Measurements from ENCODE around the gene RAD18.

Gene RAD18

DNA sequence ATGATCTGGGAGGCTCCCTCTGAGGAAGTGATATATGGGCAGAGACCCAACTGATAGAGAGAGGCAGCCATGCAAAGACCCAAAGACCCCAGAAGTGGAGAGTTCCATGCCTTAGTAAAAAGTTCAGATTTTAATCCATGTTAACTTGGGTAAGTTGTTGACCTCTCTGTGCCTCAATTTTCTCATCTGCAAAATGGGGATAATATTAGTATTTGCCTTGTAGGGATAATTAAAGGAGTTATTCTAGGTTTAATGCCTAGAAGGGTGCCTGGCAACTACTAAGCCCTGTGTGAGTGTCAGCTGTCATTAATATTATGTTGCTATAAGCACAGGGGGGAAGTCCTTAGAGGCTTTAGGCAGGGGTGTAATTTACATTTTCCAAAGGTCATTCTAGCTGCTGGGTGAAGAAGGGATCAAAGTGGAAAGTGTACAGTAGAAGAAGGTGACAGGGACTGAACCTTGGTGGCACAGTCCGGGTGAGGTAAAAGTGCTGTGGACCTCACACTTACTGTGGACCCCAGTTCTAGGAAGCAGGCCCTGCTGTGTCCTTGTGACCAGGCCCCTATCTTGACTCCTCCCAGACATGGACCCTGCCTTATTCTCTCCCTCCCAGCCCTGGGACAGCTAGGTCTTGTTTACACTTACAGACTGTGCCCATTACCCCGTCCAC, 3.0 kb upstream of the RAD18 start:
- Mint-ChIP-seq H3K4me1 (peaks cover 9% of the 10 kb centered on the region), H3K9me3 (no peaks in the 10 kb centered on the region), H3K27ac (no peak overlapping the region), H3K4me3 (no peak overlapping the region), H3K27me3 (peaks cover 5% of the 10 kb centered on the region), H3K36me3 (peaks cover 2% of the 10 kb centered on the region)
- DNase-seq (ENCODE audit: low spot score in 2 of 2) (no peak), ATAC-seq (ENCODE audit: low read depth) (no peak)

DNA sequence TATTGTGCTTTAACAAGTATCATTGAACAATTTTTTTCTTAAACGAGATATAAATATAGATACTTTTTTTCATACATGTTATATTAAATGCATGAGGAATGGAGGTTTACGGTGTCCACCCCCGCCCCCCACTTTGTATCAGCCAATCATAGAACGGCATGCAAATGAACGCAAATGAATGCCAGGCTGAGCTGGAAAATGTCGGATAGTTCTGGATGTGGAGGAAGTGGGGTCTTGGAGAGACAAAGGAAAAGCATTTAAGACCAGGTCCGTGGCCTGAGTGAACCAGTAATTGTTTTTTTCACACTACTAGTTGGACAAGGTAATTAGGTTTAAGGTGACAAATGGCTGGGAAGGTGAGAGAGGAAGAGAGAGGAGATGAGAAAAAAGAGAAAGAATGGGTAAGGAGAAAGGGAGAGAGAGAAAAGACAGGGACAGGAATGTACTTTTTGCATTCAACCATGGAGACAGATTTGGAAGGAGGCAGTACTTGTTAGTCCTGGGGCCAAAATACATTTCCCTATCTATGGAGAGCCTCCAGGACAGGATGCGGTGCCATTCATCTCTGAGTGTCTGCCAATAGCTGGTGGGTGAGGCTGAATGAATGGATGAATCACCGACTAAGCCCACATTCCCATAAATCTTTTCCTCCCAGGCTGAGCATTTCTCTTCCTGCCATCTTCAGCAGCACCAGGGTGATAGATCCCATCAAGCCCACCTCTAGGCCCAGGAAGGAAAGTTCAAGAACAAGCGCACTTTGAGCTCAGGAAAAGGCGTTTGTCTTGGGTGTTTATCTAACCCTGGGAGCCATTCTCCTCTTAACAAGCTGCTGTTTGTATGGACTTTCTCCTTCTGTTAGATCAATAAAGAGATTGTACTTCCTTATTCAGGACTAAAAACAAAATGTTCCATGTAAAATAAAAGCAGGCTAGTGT, 1.4 kb upstream of the RAD18 start:
- H3K36me3 Mint-ChIP-seq = peaks cover 2% of the 10 kb centered on the region
- DNase-seq (ENCODE audit: low spot score in 2 of 2) = no peak
- peak overlapping the region; percentile 71 for H3K4me3 Mint-ChIP-seq

DNA sequence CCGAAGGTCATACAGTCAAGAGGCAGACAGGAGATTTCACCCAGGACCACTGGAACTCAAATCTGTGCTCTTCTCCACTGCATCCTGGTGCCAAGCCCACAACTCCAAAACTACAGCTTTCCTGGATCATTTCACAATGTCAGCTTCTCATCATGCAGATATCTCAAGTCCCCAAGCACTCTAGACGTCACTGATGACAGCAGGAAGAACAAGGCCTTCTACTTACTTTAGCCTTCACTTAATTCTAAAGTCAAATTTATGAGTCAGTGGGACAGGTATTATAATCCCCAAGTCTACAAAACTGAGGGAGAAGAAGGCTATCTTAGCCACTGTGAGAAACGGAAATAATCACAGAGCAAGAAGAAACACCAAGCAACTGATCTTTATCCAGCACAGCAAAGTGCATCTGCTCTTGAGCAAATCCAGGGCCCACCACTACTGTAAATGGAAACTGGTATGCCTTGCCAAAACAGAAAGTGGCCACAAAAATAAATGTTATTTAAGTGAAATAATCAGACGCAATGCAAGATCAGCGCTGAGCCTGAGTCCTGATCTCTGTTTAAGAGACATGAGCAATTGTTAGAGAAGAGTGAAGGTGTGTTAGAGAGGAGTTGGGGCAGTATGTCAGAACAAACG, 928 bp downstream of the RAD18 start:
- Mint-ChIP-seq H3K27ac (peak overlapping the region; percentile 97), H3K4me3 (peak overlapping the region; percentile 90), H3K9me3 (no peaks in the 10 kb centered on the region), H3K36me3 (peaks cover 2% of the 10 kb centered on the region), H3K27me3 (peaks cover under 1% of the 10 kb centered on the region), H3K4me1 (peaks cover 13% of the 10 kb centered on the region)
- ATAC-seq (ENCODE audit: low read depth) (no peak), DNase-seq (ENCODE audit: low spot score in 2 of 2) (no peak)

More for the DNA sequence above, 1.4 kb upstream of the RAD18 start:
- Mint-ChIP-seq H3K9me3 (no peaks in the 10 kb centered on the region), H3K27ac (peak overlapping the region; percentile 97), H3K27me3 (peaks cover 4% of the 10 kb centered on the region), H3K4me1 (peaks cover 12% of the 10 kb centered on the region)
- no peak for ATAC-seq (ENCODE audit: low read depth)

DNA sequence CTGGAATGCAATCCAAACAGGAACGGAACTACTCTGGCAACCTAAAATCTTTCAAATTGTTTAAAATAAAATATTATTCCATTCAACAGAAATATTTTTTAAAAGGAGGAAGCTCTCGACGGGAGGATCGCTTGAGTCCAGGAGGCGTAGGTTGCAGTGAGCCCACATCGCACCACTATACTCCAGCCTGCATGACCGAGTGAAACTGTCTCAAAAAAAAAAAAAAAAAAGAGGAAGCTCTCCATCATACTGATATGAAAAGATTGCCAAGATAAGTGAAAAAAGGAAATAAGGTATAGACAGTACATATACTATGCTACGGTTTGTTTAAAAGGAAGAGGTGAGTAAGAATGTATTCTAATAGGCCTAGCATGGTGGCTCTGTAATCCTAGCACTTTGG, 3.6 kb downstream of the RAD18 start:
- H3K27ac Mint-ChIP-seq = no peak overlapping the region
- DNase-seq (ENCODE audit: low spot score in 2 of 2) (no peak), ATAC-seq (ENCODE audit: low read depth) (peak; percentile 8)
- no peaks in the 10 kb centered on the region for H3K27me3 Mint-ChIP-seq
- no peaks in the 10 kb centered on the region for H3K9me3 Mint-ChIP-seq
- no peak overlapping the region for H3K4me3 Mint-ChIP-seq
- H3K36me3 Mint-ChIP-seq = peaks cover 7% of the 10 kb centered on the region
- peaks cover 21% of the 10 kb centered on the region for H3K4me1 Mint-ChIP-seq

DNA sequence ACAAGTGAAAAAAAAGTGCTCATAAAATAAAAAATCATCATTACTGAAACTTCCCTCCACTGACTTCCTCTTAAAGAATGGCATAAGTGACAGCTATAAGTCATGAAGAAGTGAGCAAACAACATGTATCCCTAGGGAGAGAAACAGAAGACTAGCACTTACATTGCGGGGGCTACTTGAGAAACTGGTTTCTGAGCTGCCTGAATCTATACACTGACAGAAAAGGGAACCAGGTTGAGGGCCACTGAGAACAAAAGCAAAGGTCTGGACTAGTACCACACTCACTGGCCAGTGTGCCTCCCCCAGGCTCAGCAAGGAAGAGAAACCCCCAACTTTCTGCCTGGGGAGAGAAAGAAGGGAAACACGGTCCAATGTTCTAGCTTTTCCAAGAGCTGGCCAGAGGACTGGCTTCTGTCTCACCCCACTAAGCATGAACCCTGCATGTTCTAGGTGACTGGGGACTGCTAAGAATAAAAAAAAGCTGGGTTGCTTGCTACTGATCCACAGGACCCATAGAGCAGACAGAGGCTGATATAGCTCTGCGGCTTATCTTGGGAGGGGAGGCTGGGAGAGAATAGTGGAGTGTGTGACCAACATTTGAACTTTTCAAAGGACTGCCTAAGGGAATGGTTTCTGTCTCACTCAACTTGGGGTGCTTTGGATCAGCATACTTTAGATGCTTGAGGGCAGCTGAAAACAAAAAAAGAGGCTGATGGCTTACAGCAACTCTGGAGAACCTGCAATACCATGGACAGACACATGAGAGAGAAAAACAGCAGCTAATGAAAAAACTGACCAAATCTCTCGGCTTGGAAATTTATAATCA, 8.1 kb downstream of the RAD18 start:
- Mint-ChIP-seq H3K4me1 (peaks cover 18% of the 10 kb centered on the region), H3K27ac (peak overlapping the region; percentile 68), H3K9me3 (no peaks in the 10 kb centered on the region), H3K27me3 (no peaks in the 10 kb centered on the region), H3K4me3 (no peak overlapping the region), H3K36me3 (peaks cover 11% of the 10 kb centered on the region)
- DNase-seq (ENCODE audit: low spot score in 2 of 2) (peak in 1 of 2 donors; percentile 8), ATAC-seq (ENCODE audit: low read depth) (peak; percentile 92)

DNA sequence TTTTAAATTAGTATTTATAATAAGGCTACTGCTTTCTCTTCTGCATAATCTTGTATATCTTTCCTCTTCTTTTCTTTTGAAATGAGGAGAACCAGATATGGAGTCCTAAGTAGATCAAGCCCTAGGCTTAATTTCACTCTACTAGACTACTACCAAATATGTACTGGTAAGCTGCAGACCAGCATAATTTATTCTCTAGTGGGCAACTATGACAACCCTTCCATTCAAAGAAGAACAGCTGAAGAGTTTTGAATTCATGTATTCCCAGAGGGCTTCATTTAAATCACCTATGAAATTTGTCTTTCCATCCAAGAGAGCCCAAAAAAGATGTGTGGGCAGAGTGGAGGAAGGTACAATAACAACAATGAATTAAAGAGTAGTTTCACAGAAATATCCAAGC, 10.0 kb downstream of the RAD18 start:
- Mint-ChIP-seq H3K27me3 (no peaks in the 10 kb centered on the region), H3K4me1 (peaks cover 14% of the 10 kb centered on the region), H3K36me3 (peaks cover 11% of the 10 kb centered on the region), H3K9me3 (no peaks in the 10 kb centered on the region), H3K27ac (no peak overlapping the region), H3K4me3 (no peak overlapping the region)
- no peak for ATAC-seq (ENCODE audit: low read depth)
- no peak for DNase-seq (ENCODE audit: low spot score in 2 of 2)

DNA sequence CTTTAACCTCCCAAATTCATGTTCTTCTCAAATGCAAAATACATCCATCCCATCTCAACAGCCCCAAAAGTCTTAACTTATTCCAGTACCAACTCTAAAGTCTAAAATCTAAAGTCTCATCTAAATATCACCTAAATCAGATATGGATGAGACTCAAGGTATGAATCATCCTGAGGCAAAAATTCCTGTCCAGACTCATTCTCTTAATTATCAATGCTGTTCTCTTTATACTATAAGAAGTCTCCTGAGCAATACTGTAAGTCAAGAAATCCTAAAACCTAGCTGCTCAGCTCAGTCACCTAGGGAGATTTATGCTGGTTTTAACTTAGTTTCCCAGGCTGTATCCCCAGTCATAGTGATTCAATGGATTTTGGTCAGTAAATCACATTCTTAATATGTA, 11.1 kb downstream of the RAD18 start:
- Mint-ChIP-seq H3K27ac (no peak overlapping the region), H3K4me3 (no peak overlapping the region), H3K36me3 (peaks cover 10% of the 10 kb centered on the region), H3K4me1 (peaks cover 14% of the 10 kb centered on the region), H3K9me3 (no peaks in the 10 kb centered on the region), H3K27me3 (no peaks in the 10 kb centered on the region)
- ATAC-seq (ENCODE audit: low read depth) (no peak), DNase-seq (ENCODE audit: low spot score in 2 of 2) (no peak)

DNA sequence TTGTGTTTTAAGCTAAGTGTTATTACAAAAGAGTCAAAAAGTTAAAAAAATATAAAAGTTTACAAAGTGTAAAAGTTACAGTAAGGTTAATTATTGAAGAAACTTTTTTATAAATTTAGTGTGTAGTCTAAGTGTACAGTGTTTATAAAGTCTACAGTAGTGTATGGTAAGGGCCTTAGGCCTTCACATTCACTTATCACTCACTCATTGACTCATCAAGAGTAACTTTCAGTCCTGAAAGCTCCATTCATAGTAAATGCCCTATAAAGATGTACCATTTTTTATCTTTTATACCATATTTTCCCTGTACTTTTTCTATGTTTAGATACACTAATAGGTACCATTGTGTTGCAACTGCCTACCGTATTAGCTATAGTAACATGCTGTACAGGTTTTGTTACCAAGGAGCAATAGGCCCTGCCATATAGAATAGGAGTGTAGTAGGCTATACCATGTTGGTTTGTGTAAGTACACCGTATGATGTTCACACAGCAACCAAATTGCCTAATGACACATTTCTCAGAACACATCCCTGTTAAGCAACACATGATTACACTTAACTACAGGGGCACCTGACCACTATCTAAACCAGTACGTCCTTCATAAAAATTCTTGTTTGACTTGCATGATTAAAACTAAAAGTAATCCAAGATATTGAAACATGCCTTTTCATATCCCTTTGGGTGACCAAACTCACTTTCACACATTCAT, 17.2 kb downstream of the RAD18 start:
- DNase-seq (ENCODE audit: low spot score in 2 of 2) (no peak), ATAC-seq (ENCODE audit: low read depth) (no peak)
- H3K36me3 Mint-ChIP-seq = peaks cover 39% of the 10 kb centered on the region

DNA sequence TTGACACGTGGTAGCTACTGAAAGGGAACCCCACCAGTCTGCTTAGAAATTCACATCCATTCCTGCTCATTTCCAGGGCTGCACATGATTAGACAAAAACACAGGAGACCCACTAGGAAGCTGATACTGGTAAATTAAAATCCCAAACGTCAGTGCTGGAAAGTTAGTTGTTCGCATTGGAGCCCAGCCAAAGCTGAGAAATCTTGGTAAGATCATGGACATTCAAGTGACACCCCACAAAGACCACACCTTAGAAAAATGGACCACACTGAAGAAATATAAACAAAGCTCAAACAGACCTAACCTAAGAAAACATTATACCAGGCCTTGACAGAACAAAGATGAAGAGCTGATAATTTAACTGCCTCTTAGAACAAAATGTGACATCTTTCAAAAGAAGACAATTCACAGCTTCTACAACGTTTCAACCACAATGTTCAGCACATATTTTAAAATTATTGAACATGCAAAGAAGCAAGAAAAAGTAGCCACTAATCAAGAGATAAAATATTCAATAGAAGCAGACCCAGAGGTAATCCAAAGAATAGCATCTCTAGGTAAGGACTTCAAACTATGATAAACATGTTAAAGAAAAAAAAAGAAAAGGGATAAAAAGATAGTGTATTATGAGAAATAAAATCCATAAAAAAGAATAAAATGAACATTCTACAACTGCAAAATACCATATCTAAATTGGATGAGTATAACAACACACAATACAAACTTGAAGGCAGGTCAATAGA, 20.4 kb downstream of the RAD18 start:
- DNase-seq (ENCODE audit: low spot score in 2 of 2) = no peak
- H3K27me3 Mint-ChIP-seq = no peaks in the 10 kb centered on the region
- no peaks in the 10 kb centered on the region for H3K4me1 Mint-ChIP-seq
- ATAC-seq (ENCODE audit: low read depth) = no peak
- H3K9me3 Mint-ChIP-seq = peaks cover 12% of the 10 kb centered on the region
- H3K36me3 Mint-ChIP-seq = peaks cover 46% of the 10 kb centered on the region
- H3K4me3 Mint-ChIP-seq = no peak overlapping the region
- no peak overlapping the region for H3K27ac Mint-ChIP-seq

More for the DNA sequence above, 17.2 kb downstream of the RAD18 start:
- no peaks in the 10 kb centered on the region for H3K27me3 Mint-ChIP-seq
- H3K9me3 Mint-ChIP-seq = peaks cover 12% of the 10 kb centered on the region
- no peaks in the 10 kb centered on the region for H3K4me1 Mint-ChIP-seq
- H3K27ac Mint-ChIP-seq = no peak overlapping the region
- H3K4me3 Mint-ChIP-seq = no peak overlapping the region

DNA sequence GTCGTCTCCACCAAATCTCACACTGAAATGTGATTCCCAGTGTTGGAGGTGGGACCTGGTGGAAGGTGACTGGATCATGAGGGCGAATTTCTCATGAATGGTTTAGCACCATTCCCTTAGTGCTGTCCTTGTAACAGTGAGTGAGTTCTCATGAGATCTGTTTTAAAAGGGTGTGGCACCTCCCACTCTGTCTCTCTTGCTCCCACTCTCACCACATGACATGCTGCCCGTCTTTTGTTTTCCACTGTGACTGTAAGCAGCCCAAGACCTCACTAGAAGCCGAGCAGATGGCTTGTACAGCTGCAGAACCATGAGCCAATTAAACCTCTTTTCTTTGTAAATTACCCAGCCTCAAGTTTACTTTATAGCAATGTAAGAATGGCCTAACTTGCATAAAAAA, 21.2 kb downstream of the RAD18 start:
- Mint-ChIP-seq H3K4me3 (no peak overlapping the region), H3K36me3 (peaks cover 44% of the 10 kb centered on the region), H3K9me3 (peaks cover 12% of the 10 kb centered on the region), H3K4me1 (no peaks in the 10 kb centered on the region), H3K27me3 (no peaks in the 10 kb centered on the region), H3K27ac (no peak overlapping the region)
- DNase-seq (ENCODE audit: low spot score in 2 of 2) (no peak), ATAC-seq (ENCODE audit: low read depth) (no peak)

DNA sequence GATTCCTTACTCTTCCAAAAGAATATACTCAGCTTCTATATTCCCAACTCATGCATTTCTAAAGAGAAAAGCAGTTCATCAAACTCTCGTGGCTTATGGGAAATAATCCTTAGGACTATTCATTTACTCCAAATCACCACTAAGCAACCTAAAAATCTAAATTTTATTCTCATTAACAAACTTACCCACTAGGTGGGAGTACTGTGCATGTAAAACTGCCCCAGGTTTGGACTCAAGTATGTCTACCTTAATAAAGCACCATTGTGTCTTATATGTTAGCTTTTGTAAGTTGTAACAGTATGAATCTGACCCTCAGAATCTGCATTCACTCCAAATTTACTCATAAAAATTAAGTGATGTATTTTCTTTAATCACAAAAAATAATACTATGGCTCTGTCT, 25.3 kb downstream of the RAD18 start:
- H3K9me3 Mint-ChIP-seq = peaks cover 4% of the 10 kb centered on the region
- no peaks in the 10 kb centered on the region for H3K4me1 Mint-ChIP-seq
- DNase-seq (ENCODE audit: low spot score in 2 of 2) (no peak), ATAC-seq (ENCODE audit: low read depth) (peak; percentile 35)
- no peak overlapping the region for H3K4me3 Mint-ChIP-seq
- H3K27me3 Mint-ChIP-seq = no peaks in the 10 kb centered on the region
- no peak overlapping the region for H3K27ac Mint-ChIP-seq
- peaks cover 27% of the 10 kb centered on the region for H3K36me3 Mint-ChIP-seq

DNA sequence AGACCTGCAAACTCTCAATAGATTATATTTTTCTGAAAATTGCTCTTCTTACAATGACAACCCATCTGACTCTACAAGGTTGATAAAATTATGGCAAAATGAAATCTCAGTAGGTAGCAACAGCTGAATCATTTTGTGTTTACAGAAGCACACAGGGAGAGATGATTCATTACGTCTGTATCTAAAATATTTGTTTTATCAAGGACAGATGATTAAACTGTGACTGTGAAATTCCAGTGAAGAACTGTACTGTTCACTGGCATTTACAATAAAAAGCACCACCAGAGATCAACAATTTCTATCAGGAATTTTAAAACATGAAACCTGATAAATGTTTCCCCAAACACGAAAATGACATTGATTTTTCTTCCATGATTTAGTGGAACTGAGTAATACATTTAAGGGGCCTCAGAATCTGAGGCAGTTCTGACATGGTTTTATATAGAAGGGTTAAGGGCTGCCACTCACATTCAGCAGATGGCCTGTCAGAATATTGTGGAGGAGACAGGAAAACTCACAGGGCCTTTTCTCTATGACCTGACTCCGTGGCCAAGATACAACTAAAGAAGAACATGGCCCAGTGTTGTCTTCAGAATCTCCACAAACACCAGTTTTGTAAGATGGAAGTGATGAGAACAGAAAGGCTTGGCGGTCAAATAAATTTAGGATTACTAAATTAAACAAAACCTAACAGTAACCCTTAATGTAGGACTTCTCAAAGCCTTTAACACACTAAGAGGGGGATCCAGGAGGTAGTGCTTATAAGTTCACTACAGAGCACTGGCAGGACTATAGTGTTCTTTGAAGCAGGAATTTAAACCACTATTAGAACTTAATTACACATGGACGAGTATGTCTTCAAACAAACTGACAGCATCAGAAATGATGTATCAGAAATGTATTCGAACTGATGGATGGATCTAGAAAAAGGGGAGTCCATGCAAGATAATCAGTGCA, 25.9 kb downstream of the RAD18 start:
- no peak overlapping the region for H3K27ac Mint-ChIP-seq
- no peaks in the 10 kb centered on the region for H3K9me3 Mint-ChIP-seq
- DNase-seq (ENCODE audit: low spot score in 2 of 2) (no peak), ATAC-seq (ENCODE audit: low read depth) (no peak)
- no peaks in the 10 kb centered on the region for H3K27me3 Mint-ChIP-seq
- no peaks in the 10 kb centered on the region for H3K4me1 Mint-ChIP-seq
- H3K4me3 Mint-ChIP-seq = no peak overlapping the region
- peaks cover 21% of the 10 kb centered on the region for H3K36me3 Mint-ChIP-seq

All from memory B cell (primary cell).